ENCODE data around the gene HECTD1.
"Not testable (repeated sequence)": the region's sequence is repeated elsewhere in the genome, so short reads cannot be mapped to it uniquely, and the experiment has no call there.

Gene HECTD1

DNA sequence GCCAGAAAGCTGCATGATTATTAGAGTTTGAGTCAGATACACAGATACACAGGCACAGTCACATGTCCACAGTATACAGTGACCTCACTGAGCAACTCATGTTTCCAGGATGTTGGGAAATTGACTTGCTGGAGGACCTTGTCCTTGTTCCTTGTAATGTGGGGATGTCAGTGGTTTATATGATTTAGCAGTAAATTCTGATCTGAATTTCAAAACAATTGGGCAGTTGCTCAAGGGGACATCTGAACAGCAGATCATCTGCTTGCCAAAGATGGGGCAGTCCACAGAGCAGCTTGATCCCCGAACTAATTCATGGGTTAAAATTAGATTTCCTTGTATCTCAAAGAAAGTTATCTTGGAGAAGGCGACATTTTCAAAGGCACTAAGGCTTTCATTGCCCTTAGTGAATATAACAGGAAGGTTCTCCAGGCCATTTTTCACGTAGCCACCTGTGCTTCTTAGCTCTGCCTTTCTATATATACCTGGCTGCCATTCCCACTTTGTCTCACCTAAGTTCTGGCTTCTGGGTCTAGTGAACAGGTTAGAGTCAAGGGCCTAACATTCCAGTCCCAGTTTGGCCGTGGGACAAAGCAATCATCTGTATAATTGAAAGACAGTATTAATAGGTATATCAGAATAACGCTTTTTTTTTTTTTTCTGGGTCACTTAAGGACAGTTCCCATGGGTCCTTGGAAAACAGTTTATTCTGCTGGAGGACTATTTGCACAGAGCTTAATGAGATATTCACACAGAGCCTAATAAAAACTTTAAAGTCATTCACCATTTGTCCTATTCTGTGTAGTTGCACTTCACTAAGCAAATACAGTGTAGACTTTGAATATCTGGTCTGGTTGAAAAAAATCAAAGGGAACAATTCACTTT, 116.5 kb downstream of the HECTD1 start:
- no peak for DNase-seq

DNA sequence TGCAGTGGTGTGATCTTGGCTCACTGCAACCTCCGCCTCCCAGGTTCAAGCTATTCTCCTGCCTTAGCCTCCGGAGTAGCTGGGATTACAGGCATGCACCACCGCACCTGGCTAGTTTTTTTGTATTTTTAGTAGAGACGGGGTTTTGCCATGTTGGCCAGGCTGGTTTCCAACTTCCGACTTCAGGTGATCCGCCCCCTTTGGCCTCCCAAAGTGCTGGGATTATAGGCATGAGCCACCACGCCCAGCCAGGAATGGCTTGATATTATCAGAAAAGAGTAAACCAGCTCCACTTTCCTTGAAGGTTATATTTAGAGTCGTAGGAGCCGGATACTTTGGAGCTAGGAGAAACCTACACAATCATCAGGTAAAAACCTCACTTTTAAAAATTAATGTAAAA, 121.1 kb downstream of the HECTD1 start:
- DNase-seq, result not testable (repeated sequence)

DNA sequence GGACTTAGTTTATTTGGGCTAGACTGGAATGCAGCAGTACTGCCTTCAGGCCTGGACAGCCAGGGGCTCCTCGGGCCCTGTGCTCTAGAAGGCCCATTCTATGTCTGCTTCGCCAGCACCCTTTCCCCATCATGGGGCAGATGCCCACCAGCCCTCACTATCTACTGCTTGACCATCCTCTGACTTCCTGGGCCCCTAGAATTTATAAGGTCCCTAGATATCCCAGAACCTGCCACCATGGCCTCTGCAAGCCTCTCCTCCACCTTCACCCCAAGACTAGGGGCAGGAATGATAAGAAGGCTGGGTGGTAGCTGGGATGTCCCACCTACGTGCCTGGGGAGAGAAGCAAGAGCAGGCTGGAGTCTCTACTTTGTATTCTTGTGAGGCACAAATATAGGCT, 122.6 kb downstream of the HECTD1 start:
- DNase-seq, result no peak

DNA sequence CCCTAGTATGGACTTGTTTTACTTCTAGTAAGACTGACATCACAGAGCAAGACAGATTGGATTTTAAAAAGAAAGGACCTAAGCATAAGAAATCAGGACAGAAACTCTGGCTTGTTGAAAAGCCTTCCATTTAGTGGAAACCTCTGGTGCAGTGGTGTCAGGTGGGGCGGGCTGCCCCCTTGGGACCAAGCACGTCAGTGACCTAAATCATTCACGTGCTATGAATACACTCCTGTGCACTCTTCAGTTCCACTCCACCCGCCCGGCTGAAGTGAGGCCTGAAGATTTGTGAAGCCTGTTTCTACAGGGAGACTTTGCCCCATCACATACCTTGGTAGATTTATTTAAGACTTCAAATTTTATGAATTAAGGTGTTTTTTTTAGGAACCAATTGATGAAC, 123.2 kb downstream of the HECTD1 start:
- DNase-seq, result no peak

DNA sequence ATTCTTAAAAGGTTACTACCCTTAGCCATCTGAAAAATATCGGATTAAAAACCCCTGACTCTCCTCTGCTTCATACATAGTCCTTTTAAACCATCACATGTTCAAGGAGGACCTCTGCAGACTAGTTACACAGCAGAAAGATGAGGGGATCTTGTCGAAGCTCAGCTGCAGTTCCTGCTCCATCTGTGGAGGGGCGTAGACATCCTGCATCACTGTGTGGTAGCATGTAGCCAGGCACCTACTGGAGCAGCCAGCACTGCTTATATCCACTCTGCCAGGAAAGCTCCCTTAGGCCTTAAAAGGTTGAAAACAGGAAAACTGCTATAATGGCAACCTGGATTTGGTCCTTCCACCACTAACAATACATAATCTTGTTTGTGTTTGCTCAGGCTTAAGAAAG, 123.8 kb downstream of the HECTD1 start:
- DNase-seq, result no peak

DNA sequence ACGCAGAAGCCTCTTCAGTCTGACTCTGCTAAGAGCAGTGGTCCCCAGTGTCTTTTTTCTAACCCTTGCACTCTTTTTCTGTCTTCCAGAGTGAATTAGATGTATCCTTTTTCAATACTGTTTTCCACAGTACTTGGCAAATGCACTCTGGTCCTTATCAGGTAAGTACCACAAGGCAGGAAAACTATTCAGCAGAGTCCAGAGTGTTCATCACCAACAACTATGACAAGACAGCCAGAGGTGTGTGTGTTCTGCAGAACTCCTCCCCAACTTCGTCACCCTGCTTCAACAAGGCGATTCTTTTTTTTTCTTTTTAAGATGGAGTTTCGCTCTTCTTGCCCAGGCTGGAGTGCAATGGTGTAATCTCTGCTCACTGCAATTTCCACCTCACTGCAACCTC, 127.1 kb downstream of the HECTD1 start:
- DNase-seq, result no peak

DNA sequence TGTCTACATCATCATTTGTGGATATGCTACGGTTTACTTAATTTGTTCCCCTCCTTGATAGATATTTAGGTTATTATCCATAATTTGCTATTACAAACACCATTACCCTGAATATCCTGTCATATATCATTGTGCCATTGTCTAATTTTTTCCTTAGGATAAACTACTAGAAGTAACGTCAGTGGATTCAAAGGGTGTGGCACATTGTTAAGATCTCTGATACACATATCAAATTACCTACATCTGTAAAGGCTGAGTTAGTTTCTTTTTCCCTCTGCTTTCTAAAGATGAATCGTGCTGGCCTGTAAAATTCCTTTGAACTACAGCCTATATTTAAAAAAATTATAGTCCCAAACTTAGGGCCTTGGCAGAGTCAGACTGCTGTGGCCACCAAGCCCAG, 127.5 kb downstream of the HECTD1 start:
- DNase-seq, result no peak

DNA sequence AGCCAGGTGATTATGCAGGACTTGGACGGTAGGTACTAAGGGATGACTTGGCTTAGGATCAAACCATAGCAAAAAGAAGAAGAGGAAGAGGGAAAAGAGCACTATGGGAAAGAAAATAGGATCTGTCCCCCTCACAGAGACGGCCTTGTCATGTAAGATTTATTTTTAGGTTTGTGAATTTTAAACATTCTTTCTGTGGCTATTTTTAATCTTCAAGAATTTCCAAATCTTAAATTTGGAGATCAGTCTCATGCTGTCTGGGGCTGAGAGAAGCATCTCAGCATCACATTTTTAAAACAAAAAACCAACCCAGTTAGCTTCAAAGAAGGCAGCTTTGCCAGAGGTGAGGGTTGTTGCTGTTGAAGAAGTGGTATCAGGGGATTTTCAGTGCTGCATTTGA, 128.8 kb downstream of the HECTD1 start:
- DNase-seq, result no peak

DNA sequence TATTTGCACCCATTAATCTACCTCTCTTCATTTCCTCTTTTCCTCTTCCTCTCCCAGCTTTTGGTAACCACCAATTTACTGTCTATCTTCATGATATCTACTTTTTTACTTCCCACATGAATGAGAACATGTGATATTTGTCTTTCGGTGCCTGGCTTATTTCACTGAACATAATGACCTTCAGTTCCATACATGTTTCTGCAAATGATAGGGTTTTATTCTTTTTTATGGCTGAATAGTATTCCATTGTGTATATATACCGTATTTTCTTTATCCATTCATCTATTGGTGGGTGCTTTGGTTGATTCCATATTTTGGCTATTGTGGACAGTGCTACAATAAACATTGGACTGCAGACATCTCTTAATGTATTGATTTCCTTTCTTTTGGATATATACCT, 132.4 kb downstream of the HECTD1 start:
- DNase-seq, result no peak

DNA sequence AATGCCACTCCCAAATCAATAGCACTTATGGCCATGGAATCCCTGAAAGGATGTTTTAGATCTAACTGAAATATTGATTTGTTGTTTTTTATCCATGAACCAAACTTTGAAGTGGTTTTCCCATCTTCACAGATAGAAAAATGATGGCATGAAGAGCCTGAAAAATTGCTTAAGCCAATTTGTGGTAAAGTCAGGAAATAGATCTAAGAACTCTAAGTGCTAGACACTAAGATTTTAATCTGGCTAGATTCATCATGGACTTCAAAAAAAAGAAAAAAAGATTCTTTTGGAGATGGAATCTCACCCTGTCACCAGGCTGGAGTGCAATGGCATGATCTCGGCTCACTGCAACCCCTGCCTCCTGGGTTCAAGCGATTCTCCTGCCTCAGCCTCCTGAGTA, 136.4 kb downstream of the HECTD1 start:
- DNase-seq, result no peak

DNA sequence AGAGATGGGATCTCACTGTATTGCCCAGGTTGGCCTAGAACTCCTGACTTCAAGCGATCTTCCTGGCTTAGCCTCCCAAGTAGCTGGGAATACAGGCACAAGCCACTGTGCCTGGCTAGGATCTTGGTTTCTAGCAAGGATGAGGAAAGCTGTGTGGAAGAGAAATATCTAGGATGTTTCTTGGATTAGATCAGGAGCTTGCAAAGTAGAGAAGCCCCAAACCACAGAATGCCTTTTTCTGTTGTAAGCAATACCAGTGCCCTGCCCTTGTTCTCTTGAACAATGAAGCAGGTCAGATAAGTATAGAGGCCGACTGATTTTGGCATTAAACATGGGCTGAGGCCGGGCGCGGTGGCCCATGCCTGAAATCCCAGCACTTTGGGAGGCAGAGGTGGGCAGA, 137.2 kb downstream of the HECTD1 start:
- DNase-seq, result no peak

DNA sequence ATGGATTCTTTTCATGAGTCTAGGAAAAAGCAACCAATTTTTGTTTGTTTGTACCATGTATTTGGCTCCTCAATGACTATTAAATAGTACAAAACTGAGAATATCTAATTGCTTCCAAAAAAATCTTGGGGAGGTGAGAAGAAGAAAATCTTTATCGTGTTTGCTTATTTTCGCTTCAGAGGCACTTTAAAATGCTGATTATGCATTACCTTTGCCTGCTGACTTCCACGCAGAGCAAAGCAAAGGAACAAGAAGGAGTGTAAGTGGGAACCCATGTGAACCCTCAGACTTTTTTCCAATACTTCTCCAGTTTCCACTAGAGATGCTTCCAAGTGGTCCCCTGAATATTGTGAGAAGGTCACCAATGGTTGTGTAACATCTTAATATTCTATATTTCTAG, 138.2 kb downstream of the HECTD1 start:
- DNase-seq, result no peak

DNA sequence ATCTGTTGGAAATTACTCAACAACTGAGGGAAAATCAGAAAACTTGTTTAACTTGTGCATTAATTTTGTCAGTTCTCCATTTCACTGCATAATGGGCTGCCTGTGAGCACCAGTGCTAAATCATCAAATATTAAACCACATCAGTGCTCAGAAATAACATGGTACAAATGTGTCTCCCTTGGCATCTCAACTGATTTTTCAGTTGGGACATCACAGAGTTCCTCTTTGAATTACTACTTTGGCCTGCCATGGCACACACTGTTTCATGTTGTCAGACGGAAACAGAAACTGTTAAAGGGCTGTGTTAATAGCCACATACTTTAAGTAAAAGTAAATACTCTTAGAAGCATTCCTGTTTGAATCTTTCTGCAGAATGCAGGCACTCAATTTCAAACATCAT, 139.4 kb downstream of the HECTD1 start:
- DNase-seq, result no peak

DNA sequence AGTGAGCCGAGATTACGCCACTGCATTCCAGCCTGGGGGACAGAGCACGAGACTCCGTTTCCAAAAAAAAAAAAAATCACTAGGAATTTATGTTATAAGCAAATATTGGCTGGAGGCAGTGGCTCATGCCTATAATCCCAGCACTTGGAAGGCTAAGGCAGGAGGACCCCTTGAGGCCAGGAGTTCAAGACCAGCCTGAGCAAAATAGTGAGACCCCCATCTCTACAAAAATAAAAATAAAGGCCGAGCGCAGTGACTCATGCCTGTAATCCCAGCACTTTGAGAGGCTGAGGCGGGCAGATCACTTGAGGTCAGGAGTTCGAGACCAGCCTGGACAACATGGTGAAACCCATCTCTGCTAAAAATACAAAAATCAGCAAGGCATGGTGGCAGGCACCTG, 144.7 kb downstream of the HECTD1 start:
- not testable (repeated sequence) for DNase-seq

DNA sequence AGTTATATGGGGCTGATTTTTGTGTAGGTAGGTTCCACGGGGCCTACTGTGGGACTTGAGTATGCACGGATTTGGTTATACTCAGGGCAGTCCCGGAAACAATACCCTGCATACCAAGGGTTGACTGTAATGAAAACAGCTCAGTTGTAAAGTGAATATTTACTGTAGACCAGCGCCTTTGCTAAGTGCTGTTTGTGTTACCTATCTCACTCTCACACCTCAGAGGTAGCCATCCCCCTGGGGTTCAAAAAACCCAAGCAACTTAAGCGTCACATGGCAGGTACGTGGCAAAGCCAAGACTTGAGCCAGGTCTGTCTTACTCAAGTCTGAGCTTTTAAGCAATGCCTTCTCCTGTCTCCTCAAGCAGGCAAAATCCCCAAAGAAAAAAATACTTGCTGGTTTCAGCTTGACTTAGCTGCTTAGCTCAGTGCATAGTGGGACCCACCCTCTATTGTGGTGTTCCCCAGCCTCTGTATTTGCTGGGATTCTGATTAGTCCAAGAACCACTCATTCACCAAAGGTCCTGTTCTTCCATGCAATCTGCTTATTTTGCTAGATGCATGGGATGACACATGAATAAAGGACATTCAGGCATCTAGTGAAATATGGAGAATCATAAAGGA, 147.2 kb downstream of the HECTD1 start:
- no peak for DNase-seq

DNA sequence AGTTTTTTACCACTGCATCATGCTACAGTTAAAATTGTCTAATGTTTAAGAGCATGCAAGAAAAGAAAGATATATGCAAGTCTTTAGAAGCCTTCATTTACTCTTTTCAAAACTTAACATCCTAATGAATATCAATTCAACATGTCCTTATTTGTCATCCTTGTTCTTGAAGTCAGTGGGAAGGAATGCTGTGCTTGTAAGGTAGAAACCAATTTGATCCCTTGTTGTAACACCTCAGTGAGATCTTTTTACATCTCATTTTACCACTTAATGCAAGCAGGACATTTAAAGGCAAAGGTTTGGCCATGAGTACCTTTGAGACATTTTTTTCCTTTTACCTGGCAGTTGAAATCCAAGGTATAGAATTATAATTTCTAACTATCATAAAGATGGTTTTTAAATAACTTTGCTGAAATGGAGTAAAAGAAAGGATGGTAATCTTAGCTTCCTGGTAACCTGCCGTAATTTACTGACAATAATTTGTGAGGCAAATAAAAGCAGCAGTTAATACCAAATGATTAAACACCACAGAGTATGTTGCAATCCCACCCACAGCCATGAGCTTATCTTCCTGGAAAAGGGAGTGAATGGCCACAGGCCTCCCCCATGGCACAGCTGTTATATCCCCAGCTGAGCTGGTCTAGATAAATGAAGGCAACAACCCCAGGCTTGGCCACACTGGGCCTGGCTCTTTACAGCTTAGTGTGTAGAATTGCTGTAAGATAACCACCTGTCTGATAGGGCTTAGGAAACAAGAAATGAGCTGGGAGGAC, 148.3 kb downstream of the HECTD1 start:
- DNase-seq, result no peak

DNA sequence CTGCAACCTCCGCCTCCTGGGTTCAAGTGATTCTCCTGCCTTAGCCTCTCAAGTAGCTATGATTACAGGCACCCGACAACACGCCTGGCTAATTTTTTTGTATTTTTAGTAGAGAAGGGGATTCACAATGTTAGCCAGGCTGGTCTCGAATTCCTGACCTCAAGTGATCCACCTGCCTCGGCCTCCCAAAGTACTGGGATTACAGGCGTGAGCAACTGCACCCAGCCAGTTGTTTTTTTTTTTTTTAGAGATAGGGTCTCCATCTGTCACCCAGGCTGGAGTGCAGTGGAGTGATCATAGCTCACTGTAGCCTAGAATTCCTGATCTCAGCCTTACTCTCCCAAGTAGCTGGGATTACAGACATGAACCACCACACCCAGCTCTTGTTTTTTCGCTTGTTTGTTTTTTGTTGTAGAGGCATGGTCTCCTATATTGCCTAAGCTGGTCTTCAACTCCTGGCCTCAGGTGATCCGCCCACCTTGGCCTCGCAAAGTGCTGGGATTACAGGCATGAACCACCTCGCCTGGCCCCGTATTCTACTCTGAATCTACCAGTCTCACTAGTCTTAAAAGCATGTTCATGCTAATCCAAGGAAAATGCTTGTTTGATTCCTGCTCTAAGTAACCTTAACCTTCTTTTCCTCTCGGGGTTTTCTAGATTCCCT, 149.8 kb downstream of the HECTD1 start:
- no peak for DNase-seq

DNA sequence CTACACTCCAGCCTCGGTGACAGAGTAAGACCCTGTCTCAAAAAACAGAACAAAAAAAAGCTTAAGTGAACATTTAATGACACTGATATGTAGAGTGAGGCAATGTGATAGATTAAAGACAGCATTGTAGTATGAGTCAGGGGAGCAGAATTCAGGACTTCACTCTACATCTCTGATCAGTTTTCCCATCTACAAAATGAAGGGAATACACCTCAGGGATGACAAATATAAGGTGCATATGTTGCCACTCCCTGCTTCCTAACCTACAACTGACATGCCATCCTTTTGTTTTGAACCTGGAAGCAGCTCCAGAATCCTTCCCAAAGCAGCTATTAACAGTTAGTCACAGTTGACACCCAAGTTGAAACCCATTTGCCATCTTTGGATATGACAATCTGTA, 150.6 kb downstream of the HECTD1 start:
- no peak for DNase-seq

DNA sequence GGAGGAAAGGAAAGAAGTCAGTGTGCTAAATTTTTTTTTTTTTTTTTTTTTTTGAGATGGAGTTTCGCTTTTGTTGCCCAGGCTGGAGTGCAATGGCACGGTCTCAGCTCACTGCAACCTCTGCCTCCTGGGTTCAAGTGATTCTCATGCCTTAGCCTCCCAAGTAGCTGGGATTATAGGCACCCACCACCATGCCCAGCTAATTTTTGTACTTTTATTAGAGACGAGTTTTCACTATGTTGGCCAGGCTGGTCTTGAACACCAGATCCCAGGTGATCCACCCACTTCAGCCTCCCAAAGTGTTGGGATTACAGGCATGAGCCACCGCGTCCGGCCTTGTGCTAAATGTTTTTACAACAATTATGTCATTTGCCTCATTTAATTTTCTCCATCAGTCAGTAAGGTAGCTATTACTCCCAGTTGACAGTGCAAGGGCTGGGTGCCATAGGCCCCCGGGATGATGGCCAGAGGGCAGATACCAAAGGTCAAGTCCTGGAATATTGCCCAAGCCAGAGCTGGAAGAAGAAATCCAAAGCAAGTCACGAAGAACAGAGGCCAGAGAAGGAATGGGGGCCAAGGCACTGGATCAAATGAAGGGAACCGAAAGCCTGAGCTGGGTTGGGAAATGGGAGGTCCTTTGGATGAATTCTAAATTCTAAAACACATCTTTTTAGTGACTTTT, 154.5 kb downstream of the HECTD1 start:
- DNase-seq, result not testable (repeated sequence)

DNA sequence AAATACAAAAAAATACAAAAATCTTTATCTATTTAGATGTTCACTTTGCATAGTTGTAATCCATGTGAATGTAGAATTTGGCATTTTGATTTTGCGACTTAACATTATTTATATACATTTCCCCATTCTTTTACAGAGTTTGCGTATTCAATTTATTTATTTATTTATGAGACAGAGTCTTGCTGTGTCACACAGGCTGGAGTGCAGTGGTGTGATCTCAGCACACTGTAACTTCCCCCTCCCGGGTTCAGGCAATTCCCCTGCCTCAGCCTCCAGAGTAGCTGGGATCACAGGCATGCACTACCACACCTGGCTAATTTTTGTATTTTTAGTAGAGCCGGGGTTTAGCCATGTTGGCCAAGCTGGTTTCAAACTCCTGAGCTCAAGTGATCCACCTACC, 156.1 kb downstream of the HECTD1 start:
- DNase-seq, result no peak

DNA sequence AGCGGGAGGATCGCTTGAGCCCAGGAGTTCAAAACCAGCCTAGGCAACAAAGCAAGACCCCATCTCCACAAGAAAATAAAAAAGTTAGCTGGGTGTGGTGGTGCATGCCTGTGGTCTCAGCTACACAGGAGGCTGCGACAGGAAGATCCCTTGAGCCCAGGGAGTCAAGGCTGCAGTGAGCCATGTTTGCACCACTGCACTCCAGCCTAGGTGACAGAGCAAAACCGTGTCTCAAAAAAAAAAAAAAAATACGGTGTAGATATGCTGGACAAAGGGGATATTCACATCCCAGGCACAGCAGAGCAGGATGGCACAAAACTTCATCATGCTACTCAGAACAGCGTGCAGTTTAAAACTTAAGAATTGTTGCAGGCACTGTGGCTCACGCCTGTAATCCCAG, 156.6 kb downstream of the HECTD1 start:
- DNase-seq, result no peak

Data from activated naive CD4-positive, alpha-beta T cell treated with anti-CD3 and anti-CD28 coated beads, Interleukin-2, amount 50 U/mL, for 16 hours (primary cell).